22Rv1 (cell line): ENCODE data around the gene TENM4.

Experiments
- CTCF ChIP-seq: fragments of 450-650 bp; IDR thresholded peaks from 2 replicates; pipeline ENCODE4 v1.5.1; 2017; ENCODE audit warnings: mild to moderate bottlenecking
- ZFX ChIP-seq: fragments of 450-650 bp; IDR thresholded peaks from 2 replicates; pipeline ENCODE4 v1.6.1; 2017; ENCODE audit warnings: antibody characterized with exemption, borderline replicate concordance

- TF ChIP-seq CTCF, result no peak
- no peak for TF ChIP-seq ZFX
Observed at GRCh38 chr11:79028225-79028624, 412.6 kb downstream of the TENM4 start.
